HFF-Myc (cell line): ENCODE results near the gene LHX4.

Source experiments
- DNase-seq: peaks from one replicate; pipeline ENCODE4 v3.0.0-alpha.2; 2011; ENCODE audit warnings: low read depth; ENCODE audit errors: extremely low read depth
- H3K4me3 ChIP-seq: replicated peaks from 2 replicates; pipeline ENCODE4 v1.5.1; 2011; ENCODE audit warnings: low read depth, mild to moderate bottlenecking, control low read depth, low read length
- TF ChIP-seq, protein P1 (sequence below): IDR thresholded peaks from 2 replicates; pipeline ENCODE4 v1.5.1; 2012; ENCODE audit warnings: mild to moderate bottlenecking, low read depth, low read length, control low read depth; ENCODE audit errors: missing control alignments

LHX4 gene

DNA sequence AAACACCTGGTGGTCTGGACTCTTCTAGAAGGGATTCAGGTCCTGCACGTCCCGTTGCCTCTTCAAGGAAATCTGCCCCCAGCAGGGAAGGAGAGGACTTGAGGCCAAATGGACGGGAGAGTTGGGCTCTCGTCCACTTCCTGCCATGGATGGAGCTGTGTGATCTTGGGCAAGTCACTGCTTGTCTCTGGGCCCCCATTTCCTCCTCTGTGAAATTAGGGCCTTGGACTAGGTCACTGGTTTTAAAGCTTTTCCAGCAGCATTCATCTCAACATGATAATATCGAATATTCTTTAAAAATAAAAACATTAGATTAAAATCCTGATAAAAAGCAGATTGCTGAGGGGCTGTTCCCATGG is 26.9 kb downstream of the LHX4 start:
- TF ChIP-seq, protein P1, sequence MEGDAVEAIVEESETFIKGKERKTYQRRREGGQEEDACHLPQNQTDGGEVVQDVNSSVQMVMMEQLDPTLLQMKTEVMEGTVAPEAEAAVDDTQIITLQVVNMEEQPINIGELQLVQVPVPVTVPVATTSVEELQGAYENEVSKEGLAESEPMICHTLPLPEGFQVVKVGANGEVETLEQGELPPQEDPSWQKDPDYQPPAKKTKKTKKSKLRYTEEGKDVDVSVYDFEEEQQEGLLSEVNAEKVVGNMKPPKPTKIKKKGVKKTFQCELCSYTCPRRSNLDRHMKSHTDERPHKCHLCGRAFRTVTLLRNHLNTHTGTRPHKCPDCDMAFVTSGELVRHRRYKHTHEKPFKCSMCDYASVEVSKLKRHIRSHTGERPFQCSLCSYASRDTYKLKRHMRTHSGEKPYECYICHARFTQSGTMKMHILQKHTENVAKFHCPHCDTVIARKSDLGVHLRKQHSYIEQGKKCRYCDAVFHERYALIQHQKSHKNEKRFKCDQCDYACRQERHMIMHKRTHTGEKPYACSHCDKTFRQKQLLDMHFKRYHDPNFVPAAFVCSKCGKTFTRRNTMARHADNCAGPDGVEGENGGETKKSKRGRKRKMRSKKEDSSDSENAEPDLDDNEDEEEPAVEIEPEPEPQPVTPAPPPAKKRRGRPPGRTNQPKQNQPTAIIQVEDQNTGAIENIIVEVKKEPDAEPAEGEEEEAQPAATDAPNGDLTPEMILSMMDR = no peak
- no peak for DNase-seq
- H3K4me3 ChIP-seq = no peak overlapping the region

DNA sequence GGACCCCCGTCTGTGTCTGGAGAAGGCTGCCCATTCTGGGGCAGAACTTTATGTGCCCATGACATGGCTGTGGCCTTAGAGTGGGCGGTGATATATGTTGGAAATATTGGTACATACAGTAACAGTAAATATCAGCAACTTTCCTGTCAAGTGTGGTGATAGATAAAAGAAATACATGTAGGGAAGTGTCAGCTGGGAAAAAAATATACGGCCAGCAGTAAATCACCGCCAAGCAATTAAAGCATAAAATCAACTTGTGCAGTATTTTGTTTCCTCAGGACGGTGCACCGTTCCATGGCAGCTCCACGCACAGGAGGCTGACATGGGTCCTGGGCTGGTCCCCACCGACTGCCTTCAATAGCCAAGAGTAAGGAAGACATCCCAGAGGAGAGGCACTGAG is 27.4 kb downstream of the LHX4 start:
- TF ChIP-seq, protein P1 = no peak
- no peak for DNase-seq
- no peak overlapping the region for H3K4me3 ChIP-seq

DNA sequence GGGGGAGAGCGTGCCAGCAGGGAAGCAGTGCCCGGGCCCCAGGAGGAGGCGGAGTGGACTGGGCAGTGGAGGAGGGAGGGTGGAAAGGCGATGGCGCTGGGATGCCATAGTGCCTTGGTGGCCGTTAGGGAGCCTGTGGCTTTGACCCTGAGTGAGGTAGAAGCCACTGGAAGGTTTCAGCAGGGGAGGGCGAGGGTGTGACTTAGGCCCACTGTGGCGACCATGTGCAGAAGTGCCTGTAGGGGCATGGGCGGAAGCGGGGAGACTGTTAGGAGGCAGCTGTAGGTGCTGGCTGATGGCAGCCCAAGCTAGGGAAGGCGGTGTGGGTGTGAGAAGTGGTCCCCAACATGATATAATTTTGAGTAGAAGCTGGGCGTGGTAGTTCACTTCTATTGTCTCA is 28.2 kb downstream of the LHX4 start:
- TF ChIP-seq, protein P1 = no peak
- DNase-seq = no peak
- no peak overlapping the region for H3K4me3 ChIP-seq

DNA sequence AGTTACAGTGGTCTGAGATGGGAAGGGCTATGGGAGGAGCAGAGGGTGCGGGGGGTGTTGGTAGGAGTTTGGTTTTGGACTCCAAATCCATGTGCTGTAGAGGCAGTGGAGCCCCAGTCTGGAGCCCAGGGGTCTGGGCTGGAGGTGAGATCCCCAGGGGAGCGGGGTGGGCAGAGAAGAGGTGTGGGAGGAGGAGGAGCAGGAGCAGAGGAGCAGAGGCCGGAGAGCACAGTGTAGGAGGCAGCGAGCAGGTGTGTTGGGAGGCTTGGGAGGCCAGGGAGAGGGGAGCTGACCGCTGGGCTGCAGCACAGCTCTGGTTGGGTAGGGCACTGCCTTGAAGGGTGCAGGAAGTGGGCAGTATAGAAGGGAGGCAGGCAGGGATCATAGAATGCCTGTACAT is 28.9 kb downstream of the LHX4 start:
- H3K4me3 ChIP-seq = no peak overlapping the region
- TF ChIP-seq, protein P1 = no peak
- DNase-seq = no peak

DNA sequence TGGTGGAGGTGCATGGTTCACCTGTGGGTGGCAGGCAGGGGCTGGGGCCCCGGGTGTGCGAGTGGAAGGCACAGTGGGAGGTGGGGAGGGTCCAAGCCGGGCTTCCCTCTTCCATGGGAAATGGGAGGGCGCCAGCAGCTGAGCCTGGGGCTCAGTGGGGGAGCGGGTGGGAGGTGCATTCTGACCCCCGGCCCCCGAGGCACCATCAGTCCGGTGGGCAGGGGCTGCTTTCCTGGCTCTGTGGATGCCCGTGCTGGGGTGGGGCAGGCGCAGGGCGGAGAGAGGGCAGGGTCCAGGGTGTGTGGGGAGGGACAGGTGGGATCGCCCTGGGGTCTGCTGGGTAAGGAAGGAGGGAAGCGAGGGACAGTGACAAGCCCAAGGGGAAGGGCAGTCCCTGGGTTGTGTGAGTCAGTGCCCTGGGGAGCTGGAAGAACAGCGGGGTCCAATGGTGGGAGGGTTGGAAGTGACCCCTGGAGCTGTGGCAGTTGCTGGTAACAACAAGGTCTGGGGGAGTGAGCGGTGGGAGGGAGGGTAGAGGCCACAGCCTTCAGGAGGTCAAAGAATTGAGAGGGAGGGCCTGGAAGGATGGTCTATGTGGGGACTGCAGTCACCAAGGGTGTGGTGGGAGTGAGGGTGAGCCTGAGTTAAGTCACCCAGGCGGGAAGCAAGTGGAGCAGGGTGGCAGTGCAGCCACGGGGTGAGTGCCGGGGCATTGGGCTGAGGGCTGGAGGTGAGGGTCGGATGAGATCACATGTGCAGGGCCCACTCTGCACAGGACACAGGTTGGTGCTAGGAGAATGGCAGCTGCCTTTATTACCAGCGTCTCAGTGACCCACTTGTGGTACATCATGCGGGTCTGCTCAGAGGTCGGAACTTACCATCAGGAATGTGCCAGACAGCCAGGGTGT is 29.6 kb downstream of the LHX4 start:
- DNase-seq = no peak
- TF ChIP-seq, protein P1 = no peak
- H3K4me3 ChIP-seq = no peak overlapping the region

DNA sequence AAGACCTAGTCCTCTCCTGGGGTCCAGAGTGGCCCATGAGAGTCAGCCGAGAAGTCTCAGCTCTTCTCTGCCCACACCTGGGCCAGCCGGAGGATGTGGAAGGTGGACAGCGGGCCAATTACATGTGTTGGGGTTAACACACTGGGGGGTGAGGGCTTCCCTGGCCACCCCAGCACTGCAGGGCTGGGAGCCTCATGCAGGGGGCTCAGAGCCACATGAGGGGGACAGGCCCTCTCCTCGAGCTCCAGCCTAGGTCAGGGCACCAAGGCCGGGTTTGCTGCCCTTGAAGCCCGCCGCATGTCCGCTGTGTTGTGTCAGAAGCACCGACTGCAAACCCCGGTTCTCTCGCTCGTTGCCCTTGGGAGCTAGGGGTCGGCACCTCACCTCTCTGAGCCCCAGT is 30.5 kb downstream of the LHX4 start:
- H3K4me3 ChIP-seq = no peak overlapping the region
- TF ChIP-seq, protein P1 = no peak
- DNase-seq = no peak

DNA sequence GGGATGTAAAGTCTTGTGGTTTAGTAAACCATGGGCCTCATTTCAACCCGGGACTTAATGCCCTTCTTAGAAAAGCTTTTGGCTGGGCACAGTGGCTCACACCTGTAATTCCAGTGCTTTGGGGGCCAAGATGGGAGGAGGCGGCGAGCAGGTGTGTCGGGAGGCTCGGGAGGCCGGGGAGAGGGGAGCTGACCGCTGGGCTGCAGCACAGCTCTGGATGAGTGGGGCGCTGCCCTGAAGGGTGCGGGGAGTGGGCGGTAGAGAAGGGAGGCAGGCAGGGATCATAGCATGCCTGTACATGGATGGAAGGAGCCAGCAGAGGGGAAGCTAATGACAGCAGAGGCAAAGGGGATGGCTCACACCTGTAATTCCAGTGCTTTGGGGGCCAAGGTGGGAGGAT is 31.0 kb downstream of the LHX4 start:
- TF ChIP-seq, protein P1 = no peak
- no peak for DNase-seq
- no peak overlapping the region for H3K4me3 ChIP-seq
